HepG2 (cell line): ENCODE results near the gene MYO7A. TPM values are rescaled to one million over a fixed set of nuclear protein-coding genes. Genes with fewer than 3 reads are reported as not detected.

ENCODE experiments used
- ATAC-seq: fragments of 200-7000 bp; cut with Tn5 transposase; 3 replicates; pipeline ENCODE4 v1.9.1; 2020; ENCODE audit warnings: mild to moderate bottlenecking, moderate library complexity
- BruUV-seq: library from RNA; stranded (reverse); fragments of 400-500 nt; replicated peaks from 2 replicates; lab custom pipeline; 2021; lab: Mats Ljungman, UMichigan
- CTCF ChIA-PET: fragments of 300-600 bp; formaldehyde crosslinking; extraction: SDS; loops from one replicate; lab custom pipeline; 2021; ENCODE audit warnings: low total read pairs, inconsistent platforms, low intra/inter-chr PET ratio; lab: Yijun Ruan, JAX
- POLR2A ChIA-PET: fragments of 350-600 bp; sonication (Branson Sonifier 250); formaldehyde crosslinking; loops from one replicate; lab custom pipeline; 2020; ENCODE audit warnings: antibody characterized with exemption, inconsistent platforms; lab: Yijun Ruan, JAX
- DNase-seq: peaks from one replicate; pipeline ENCODE4 v3.0.0-alpha.2; 2015; ENCODE audit warnings: low spot score
- FAIRE-seq: peaks from 3 replicates; lab custom pipeline; 2011; peaks lifted over from hg19 to GRCh38; lab: Jason Lieb, UNC
- H2AFZ ChIP-seq: one replicate; pipeline ENCODE4 v1.6.1; 2011; ENCODE audit warnings: low read length, inconsistent platforms
- H3K27ac ChIP-seq: fragments of 300-600 bp; 3 replicates; pipeline ENCODE4 v1.8.0; 2011; ENCODE audit warnings: mixed run types, mild to moderate bottlenecking, mixed read lengths, low read length, inconsistent platforms; ENCODE audit not compliant: insufficient read depth; ENCODE audit errors: extremely low read length
- H3K27me3 ChIP-seq, 2 experiments: fragments of 200-600 bp in 1 of 2; 2 replicates in 1 of 2; 3 replicates in 1 of 2; pipeline versions ENCODE4 v1.6.0 to v1.8.0; 2011; ENCODE audit warnings: low read length in 2 of 2, mild to moderate bottlenecking in 2 of 2, moderate library complexity in 2 of 2, inconsistent platforms in 1 of 2; ENCODE audit not compliant: insufficient read depth in 2 of 2, control insufficient read depth in 1 of 2
- H3K36me3 ChIP-seq, 2 experiments: fragments of 200-600 bp in 1 of 2; replicated peaks in 1 of 2; 2 replicates in 1 of 2; 3 replicates in 1 of 2; pipeline versions ENCODE4 v1.5.1 to v1.8.0; 2011; ENCODE audit warnings: low read length in 2 of 2, inconsistent platforms in 1 of 2; ENCODE audit not compliant: insufficient read depth in 2 of 2, control insufficient read depth in 1 of 2
- H3K4me1 ChIP-seq: 2 replicates; pipeline ENCODE4 v1.5.1; 2012; ENCODE audit warnings: low read length, inconsistent platforms; ENCODE audit not compliant: insufficient read depth
- H3K4me2 ChIP-seq: 2 replicates; pipeline ENCODE4 v1.6.0; 2011; ENCODE audit warnings: low read depth, low read length, inconsistent platforms
- H3K4me3 ChIP-seq, 3 experiments: fragments of 200-600 bp in 1 of 3; sonication (generic), shearing (Covaris generic) in 1 of 3; replicated peaks in 1 of 3; 2 replicates each; pipeline ENCODE4 v1.5.1; 2011 to 2016; ENCODE audit warnings: low read length in 3 of 3, inconsistent platforms in 2 of 3, low read depth in 2 of 3, mild to moderate bottlenecking in 2 of 3, control low read depth in 1 of 3, mixed read lengths in 1 of 3; ENCODE audit not compliant: insufficient read depth in 1 of 3
- H3K79me2 ChIP-seq: one replicate; pipeline ENCODE4 v1.6.1; 2011; ENCODE audit warnings: low read length, inconsistent platforms; ENCODE audit not compliant: insufficient read depth
- H3K9ac ChIP-seq: 2 replicates; pipeline ENCODE4 v1.6.0; 2011; ENCODE audit warnings: mild to moderate bottlenecking, low read depth, low read length, inconsistent platforms; ENCODE audit not compliant: insufficient read depth
- H3K9me3 ChIP-seq: 2 replicates; pipeline ENCODE4 v1.5.1; 2012; ENCODE audit warnings: mild to moderate bottlenecking, low read length
- H4K20me1 ChIP-seq: 2 replicates; pipeline ENCODE4 v1.6.0; 2011; ENCODE audit warnings: inconsistent platforms, mild to moderate bottlenecking, low read length, moderate library complexity; ENCODE audit not compliant: insufficient read depth
- DRAP1 ChIP-seq: IDR thresholded peaks from 2 replicates; pipeline ENCODE4 v1.6.1; 2016; ENCODE audit warnings: missing genetic modification reagents, missing compliant biosample characterization
- FOXK2 ChIP-seq: fragments of 450-650 bp; IDR thresholded peaks from 2 replicates; pipeline ENCODE4 v1.6.1; 2016
- HMG20A ChIP-seq: IDR thresholded peaks from 2 replicates; pipeline ENCODE4 v1.6.1; 2016; ENCODE audit warnings: borderline replicate concordance
- HOXA5 ChIP-seq: sonication (generic); formaldehyde crosslinking; IDR thresholded peaks from 2 replicates; pipeline ENCODE4 v1.4.0; 2020; ENCODE audit warnings: missing genetic modification reagents
- MYNN ChIP-seq: sonication (generic); formaldehyde crosslinking; IDR thresholded peaks from 2 replicates; pipeline ENCODE4 v1.4.0; 2020; ENCODE audit warnings: mild to moderate bottlenecking, low read depth, missing genetic modification reagents
- NFYC ChIP-seq: IDR thresholded peaks from 2 replicates; pipeline ENCODE4 v1.6.1; 2016; ENCODE audit warnings: missing genetic modification reagents, missing compliant biosample characterization
- RNF219 ChIP-seq: sonication (generic); formaldehyde crosslinking; IDR thresholded peaks from 2 replicates; pipeline ENCODE4 v1.5.0; 2020; ENCODE audit warnings: mild to moderate bottlenecking, missing genetic modification reagents
- SAP130 ChIP-seq: IDR thresholded peaks from 2 replicates; pipeline ENCODE4 v1.6.1; 2016; ENCODE audit warnings: low read depth
- SCMH1 ChIP-seq: sonication (generic); formaldehyde crosslinking; IDR thresholded peaks from 2 replicates; pipeline ENCODE4 v1.9.0; 2021; ENCODE audit warnings: missing genetic modification reagents, mild to moderate bottlenecking, borderline replicate concordance
- SMARCE1 ChIP-seq: fragments of 450-650 bp; IDR thresholded peaks from 2 replicates; pipeline ENCODE4 v1.6.1; 2017; ENCODE audit warnings: borderline replicate concordance
- SMC3 ChIP-seq: IDR thresholded peaks from 2 replicates; pipeline ENCODE4 v1.6.1; 2011; ENCODE audit warnings: low read length, improper control_type of control experiment
- SNAPC5 ChIP-seq: sonication (generic); formaldehyde crosslinking; IDR thresholded peaks from 2 replicates; pipeline ENCODE4 v1.8.1; 2023; ENCODE audit warnings: mild to moderate bottlenecking, missing genetic modification reagents, borderline replicate concordance
- STAT5B ChIP-seq: sonication (generic); formaldehyde crosslinking; IDR thresholded peaks from 2 replicates; pipeline ENCODE4 v1.4.0; 2020; ENCODE audit warnings: missing genetic modification reagents
- ZFP62 ChIP-seq: sonication (generic); formaldehyde crosslinking; IDR thresholded peaks from 2 replicates; pipeline ENCODE4 v1.4.0; 2020; ENCODE audit warnings: missing genetic modification reagents
- ZNF30 ChIP-seq: sonication (generic); formaldehyde crosslinking; IDR thresholded peaks from 2 replicates; pipeline ENCODE4 v1.5.0; 2020; ENCODE audit warnings: mild to moderate bottlenecking, missing genetic modification reagents
- ZNF383 ChIP-seq: sonication (generic); formaldehyde crosslinking; IDR thresholded peaks from 2 replicates; pipeline ENCODE4 v1.4.0; 2020; ENCODE audit warnings: missing genetic modification reagents, mild to moderate bottlenecking, borderline replicate concordance
- ZNF501 ChIP-seq: sonication (generic); formaldehyde crosslinking; IDR thresholded peaks from 2 replicates; pipeline ENCODE4 v1.5.1; 2020; ENCODE audit warnings: mild to moderate bottlenecking, moderate library complexity, missing genetic modification reagents
- ZNF557 ChIP-seq: sonication (generic); formaldehyde crosslinking; IDR thresholded peaks from 2 replicates; pipeline ENCODE4 v1.4.0; 2020; ENCODE audit warnings: missing genetic modification reagents
- WGBS: methylation state at CpG from one replicate; pipeline ENCODE4 v1.1.6; 2017; ENCODE audit warnings: low lambda C conversion rate; 5-methylcytosine and 5-hydroxymethylcytosine counted together
- in situ Hi-C: cut with HindIII; loops from 2 replicates; pipeline ENCODE4 v1.10.0; 2017; ENCODE audit warnings: low pct_unique_long_range_greater_than_20kb; ENCODE audit not compliant: extremely low pct_ligation_motif_present
- intact Hi-C: fragments of 100-400 bp; cut with micrococcal nuclease; formaldehyde crosslinking; loops from one replicate; pipeline ENCODE4 v1.10.0; 2022; ENCODE audit not compliant: unreplicated experiment
- polyA plus RNA-seq, 8 experiments: library from polyadenylated mRNA; depleted of rRNA in 3 of 8; stranded (reverse) in 7 of 8; unstranded in 1 of 8; fragments of >200 nt; fragmentation: Illumina TruSeq in 4 of 8; extraction: Trizol in 4 of 8; gene quantifications; 2 replicates each; pipeline versions ENCODE4 v1.2.1 to v1.2.3, GENCODE V29; 2011 to 2016; ENCODE audit warnings: low read depth in 4 of 8, missing spikeins in 1 of 8, mixed read lengths in 1 of 8; ENCODE audit not compliant: insufficient read depth in 1 of 8
- total RNA-seq, 5 experiments: library from RNA; depleted of rRNA; stranded (reverse); fragments of >200 nt; fragmentation: Illumina TruSeq; extraction: Trizol; gene quantifications; 2 replicates each; pipeline ENCODE4 v1.2.3, GENCODE V29; 2016; ENCODE audit warnings: low read depth in 1 of 5
- TF ChIP-seq, protein P1 (sequence below): sonication (generic); formaldehyde crosslinking; IDR thresholded peaks from 2 replicates; pipeline ENCODE4 v1.8.1; 2023; ENCODE audit warnings: missing genetic modification reagents, inconsistent platforms, borderline replicate concordance

MYO7A gene
- total and polyA plus RNA-seq, 2 of the 13 experiments (the other 11 are each of a cell fraction or from before 2014, with no cell fraction given): 7.5 to 10.0 TPM

GRCh38 chr11:77081976-77082836, 45.8 kb upstream of the MYO7A start:
- H3K9ac ChIP-seq: no peak overlapping the region
- no peaks in the 10 kb centered on the region for H3K9me3 ChIP-seq
- H3K27me3 ChIP-seq: peaks cover 5 to 8% of the 10 kb centered on the region in 2 experiments; a peak in 2 of 5 replicates
- intact Hi-C loops (no loop called here), in situ Hi-C loops (no loop called here)
- no peaks in the 10 kb centered on the region for H4K20me1 ChIP-seq
- H3K36me3 ChIP-seq: no peaks in the 10 kb centered on the region
- H2AFZ ChIP-seq: no peak overlapping the region
- peak overlapping the region in 1 of 3 experiments; percentile 56; a peak in 1 of 6 replicates for H3K4me3 ChIP-seq
- peaks cover 46% of the 10 kb centered on the region for H3K4me1 ChIP-seq
- BruUV-seq: no TSS peak
- DNase-seq (no peak), ATAC-seq (peak; percentile 52), FAIRE-seq (no peak)
- H3K79me2 ChIP-seq: no peaks in the 10 kb centered on the region
- peak overlapping the region; percentile 62 for H3K4me2 ChIP-seq
- WGBS: 31% methylated on average over 3 of the region's 11 CpGs
- no peak overlapping the region for H3K27ac ChIP-seq
- POLR2A ChIA-PET: interaction anchor here (0.6 to 1.6 kb wide), 4 partner anchors 9 to 35 kb away, joined by 4 to 9 read pairs (median 4); partner anchors contain the start of gene CAPN5
- CTCF ChIA-PET: no interaction called here
- TF ChIP-seq SNAPC5: no peak
- TF ChIP-seq, protein P1, sequence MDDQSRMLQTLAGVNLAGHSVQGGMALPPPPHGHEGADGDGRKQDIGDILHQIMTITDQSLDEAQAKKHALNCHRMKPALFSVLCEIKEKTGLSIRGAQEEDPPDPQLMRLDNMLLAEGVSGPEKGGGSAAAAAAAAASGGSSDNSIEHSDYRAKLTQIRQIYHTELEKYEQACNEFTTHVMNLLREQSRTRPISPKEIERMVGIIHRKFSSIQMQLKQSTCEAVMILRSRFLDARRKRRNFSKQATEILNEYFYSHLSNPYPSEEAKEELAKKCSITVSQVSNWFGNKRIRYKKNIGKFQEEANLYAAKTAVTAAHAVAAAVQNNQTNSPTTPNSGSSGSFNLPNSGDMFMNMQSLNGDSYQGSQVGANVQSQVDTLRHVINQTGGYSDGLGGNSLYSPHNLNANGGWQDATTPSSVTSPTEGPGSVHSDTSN (CRISPR knock-in tag): no peak
- no peak for TF ChIP-seq ZNF383 (CRISPR knock-in tag)
- no peak for TF ChIP-seq NFYC
- no peak for TF ChIP-seq FOXK2
- no peak for TF ChIP-seq SMARCE1
- TF ChIP-seq SMC3: no peak
- no peak for TF ChIP-seq STAT5B (CRISPR knock-in tag)
- no peak for TF ChIP-seq DRAP1
- no peak for TF ChIP-seq ZNF557 (CRISPR knock-in tag)
- no peak for TF ChIP-seq MYNN (CRISPR knock-in tag)
- TF ChIP-seq SCMH1: no peak
- TF ChIP-seq ZNF30: no peak
- no peak for TF ChIP-seq RNF219 (CRISPR knock-in tag)
- TF ChIP-seq HMG20A (CRISPR knock-in tag): no peak
- no peak for TF ChIP-seq ZNF501
- TF ChIP-seq SAP130 (CRISPR knock-in tag): no peak
- no peak for TF ChIP-seq ZFP62 (CRISPR knock-in tag)
- TF ChIP-seq HOXA5 (CRISPR knock-in tag): no peak
